GM20000 (cell line): ENCODE results near the gene IFNGR1.

Source experiments
- DNase-seq: peaks from one replicate; pipeline ENCODE4 v3.0.0; 2012; ENCODE audit warnings: low spot score
- CTCF ChIP-seq: IDR thresholded peaks from 2 replicates; pipeline ENCODE4 v1.5.1; 2012; ENCODE audit warnings: mild to moderate bottlenecking, control low read depth; ENCODE audit errors: extremely low read depth, missing control alignments

Gene IFNGR1

GRCh38 chr6:137226697-137227096 lies 7.5 kb upstream of the IFNGR1 start:
- no peak for DNase-seq
- no peak for TF ChIP-seq CTCF

GRCh38 chr6:137224799-137225198 lies 5.6 kb upstream of the IFNGR1 start:
- TF ChIP-seq CTCF, result no peak
- DNase-seq, result peak; percentile 56

GRCh38 chr6:137223370-137224131 lies 4.4 kb upstream of the IFNGR1 start:
- DNase-seq, result no peak
- TF ChIP-seq CTCF, result no peak

- TF ChIP-seq CTCF, result no peak
- DNase-seq, result no peak
Measured at GRCh38 chr6:137222381-137222780, 3.2 kb upstream of the IFNGR1 start.

- no peak for TF ChIP-seq CTCF
- DNase-seq, result no peak
Measured at GRCh38 chr6:137219664-137220252, 573 bp upstream of the IFNGR1 start.

- no peak for TF ChIP-seq CTCF
- peak; percentile 48 for DNase-seq
Measured at GRCh38 chr6:137218473-137218916, 690 bp downstream of the IFNGR1 start.

GRCh38 chr6:137217801-137218472 lies 1.2 kb downstream of the IFNGR1 start:
- no peak for TF ChIP-seq CTCF
- no peak for DNase-seq
